Right cardiac atrium (tissue), 5 donors: ENCODE results near the gene PKN2. TPM values are rescaled to one million over a fixed set of nuclear protein-coding genes. Genes with fewer than 3 reads are reported as not detected.
"Not testable (repeated sequence)": the region's sequence is repeated elsewhere in the genome, so short reads cannot be mapped to it uniquely, and the experiment has no call there.

Source experiments
- ATAC-seq, 2 donors: fragments of 200-7000 bp; cut with Tn5 transposase; one replicate each; pipeline versions ENCODE4 v1.8.0 to v1.9.1; 2020; ENCODE audit warnings: moderate library complexity in 2 of 2, mild to moderate bottlenecking in 1 of 2
- DNase-seq, 3 donors: peaks; one replicate each; pipeline ENCODE4 v3.0.0-alpha.2; 2020
- H3K27ac ChIP-seq: one replicate; pipeline ENCODE4 v1.5.1; 2013; ENCODE audit warnings: mild to moderate bottlenecking, low read length, control low read depth, moderate library complexity
- H3K27me3 ChIP-seq: one replicate; pipeline ENCODE4 v1.6.1; 2013; ENCODE audit not compliant: control insufficient read depth, insufficient read depth
- H3K4me1 ChIP-seq: one replicate; pipeline ENCODE4 v1.6.1; 2013; ENCODE audit warnings: low read length; ENCODE audit not compliant: control insufficient read depth, insufficient read depth
- H3K4me3 ChIP-seq: one replicate; pipeline ENCODE4 v1.5.1; 2013; ENCODE audit warnings: low read length, control low read depth
- H3K9me3 ChIP-seq: one replicate; pipeline ENCODE4 v1.6.1; 2013; ENCODE audit warnings: low read length; ENCODE audit not compliant: control insufficient read depth
- WGBS: extraction: QIAGEN DNeasy Blood & Tissue Kit; methylation state at CpG from one replicate; pipeline ENCODE4 v1.1.7; 2013; 5-methylcytosine and 5-hydroxymethylcytosine counted together
- intact Hi-C, 4 donors: fragments of 100-400 bp; cut with DNase I; formaldehyde crosslinking; loops; one replicate each; pipeline versions ENCODE4 v1.11.0 to v1.14.0; 2022 to 2023
- polyA plus RNA-seq: library from polyadenylated mRNA; stranded (reverse); fragments of 200-250 nt; gene quantifications from one replicate; pipeline ENCODE4 v1.2.3, GENCODE V29; 2013
- total RNA-seq, 4 donors: library from RNA; stranded (reverse); fragmentation: NEBNext Ultra II Directional; extraction: Animal tissue kit (Norgen Biotek cat#: 25700); gene quantifications; one replicate each; pipeline ENCODE4 v1.2.1, GENCODE V29; 2021
- donor health status: healthy with polysubstance abuse.
- donor health status: DM: no; HTN: yes; CAD: no.
- donor health status: DM: no; HTN: no; CAD: no.
- donor health status: DM: no; HTN: yes; CAD: no; lungs with severe emphysema.
- donor health status: DM: yes; HTN: yes; CAD: no.

Gene PKN2
- total and polyA plus RNA-seq, 5 donors: 9.8 to 33.8 (median 30.6) TPM

- intact Hi-C loops: no loop called here
- DNase-seq: no peak
- Histone ChIP-seq H3K27me3 (no peaks in the 10 kb centered on the region), H3K4me1 (no peaks in the 10 kb centered on the region), H3K27ac (no peak overlapping the region), H3K9me3 (no peaks in the 10 kb centered on the region), H3K4me3 (no peak overlapping the region)
- no peak for ATAC-seq
- WGBS: 92% methylated on average over 3 of the region's 3 CpGs
Measured at GRCh38 chr1:88787023-88787903, 103.2 kb downstream of the PKN2 start.

DNA sequence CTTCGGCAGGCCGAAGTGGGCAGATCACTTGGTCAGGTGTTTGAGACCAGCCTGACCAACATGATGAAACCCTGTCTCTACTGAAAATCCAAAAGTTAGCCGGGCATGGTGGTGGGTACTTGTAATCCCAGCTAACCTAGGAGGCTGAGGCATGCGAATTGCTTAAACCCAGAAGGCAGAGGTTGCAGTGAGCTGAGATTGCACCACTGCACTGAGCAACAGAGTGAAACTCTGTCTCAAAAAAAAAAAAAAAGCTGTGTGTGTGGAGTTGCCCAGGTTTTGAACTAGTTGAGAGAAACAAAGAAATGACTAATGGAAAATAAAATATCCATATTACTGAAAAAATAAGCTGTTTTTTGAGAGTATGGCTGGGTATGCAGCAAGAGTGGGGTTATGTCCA is 107.1 kb downstream of the PKN2 start:
- Histone ChIP-seq H3K27me3 (no peaks in the 10 kb centered on the region), H3K4me3 (no peak overlapping the region), H3K4me1 (no peaks in the 10 kb centered on the region), H3K27ac (no peak overlapping the region), H3K9me3 (no peaks in the 10 kb centered on the region)
- WGBS: 93% methylated on average over 4 of the region's 4 CpGs
- intact Hi-C loops: no loop called here
- ATAC-seq (no peak), DNase-seq (no peak)

- 72% methylated on average over 2 of the region's 2 CpGs for WGBS
- no peak for DNase-seq
- Histone ChIP-seq H3K27me3 (no peaks in the 10 kb centered on the region), H3K9me3 (no peaks in the 10 kb centered on the region), H3K27ac (no peak overlapping the region), H3K4me3 (no peak overlapping the region), H3K4me1 (no peaks in the 10 kb centered on the region)
- ATAC-seq: no peak
- intact Hi-C loops: no loop called here
Measured at GRCh38 chr1:88799491-88799890, 115.4 kb downstream of the PKN2 start.

- no peaks in the 10 kb centered on the region for H3K27me3 ChIP-seq
- no peak for ATAC-seq
- no peak overlapping the region for H3K27ac ChIP-seq
- H3K4me3 ChIP-seq: no peak overlapping the region
- no peaks in the 10 kb centered on the region for H3K9me3 ChIP-seq
- WGBS: 87% methylated on average over 5 of the region's 5 CpGs
- no peaks in the 10 kb centered on the region for H3K4me1 ChIP-seq
- intact Hi-C loops: no loop called here
- DNase-seq: no peak
Measured at GRCh38 chr1:88800382-88801051, 116.4 kb downstream of the PKN2 start.

DNA sequence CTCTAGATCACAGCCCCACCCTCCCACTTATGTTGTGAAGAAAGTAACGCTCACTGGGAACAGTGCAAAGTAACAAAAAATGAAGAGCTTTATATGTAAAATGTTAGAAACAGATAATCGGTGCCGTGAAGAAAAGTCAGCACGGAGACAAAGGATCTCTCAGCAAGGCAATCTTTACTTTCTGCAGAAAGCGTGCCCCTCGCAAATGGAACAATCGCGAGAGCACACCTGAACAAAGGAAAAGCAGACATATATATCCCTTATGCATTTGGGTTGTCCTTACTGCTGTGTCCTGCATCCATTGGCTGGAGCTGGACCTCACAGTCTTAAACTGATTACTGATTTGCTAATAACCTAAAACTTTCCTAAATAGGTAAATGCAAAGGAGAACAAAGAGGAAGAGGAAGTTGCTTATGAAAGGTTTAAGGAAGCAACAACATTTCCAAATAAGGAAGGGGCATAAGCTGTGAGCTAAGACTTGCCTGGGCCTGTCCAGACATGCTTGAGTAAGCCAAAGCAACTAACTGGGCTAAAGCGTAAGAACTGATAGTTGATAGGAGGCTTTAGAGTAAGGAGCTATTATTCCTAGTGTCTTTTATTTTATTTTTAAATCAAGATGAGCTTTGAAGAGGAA is 117.6 kb downstream of the PKN2 start:
- ATAC-seq (no peak), DNase-seq (no peak)
- Histone ChIP-seq H3K4me3 (no peak overlapping the region), H3K9me3 (no peaks in the 10 kb centered on the region), H3K4me1 (no peaks in the 10 kb centered on the region), H3K27me3 (no peaks in the 10 kb centered on the region), H3K27ac (no peak overlapping the region)
- WGBS: 97% methylated on average over 9 of the region's 9 CpGs
- intact Hi-C loops: no loop called here

DNA sequence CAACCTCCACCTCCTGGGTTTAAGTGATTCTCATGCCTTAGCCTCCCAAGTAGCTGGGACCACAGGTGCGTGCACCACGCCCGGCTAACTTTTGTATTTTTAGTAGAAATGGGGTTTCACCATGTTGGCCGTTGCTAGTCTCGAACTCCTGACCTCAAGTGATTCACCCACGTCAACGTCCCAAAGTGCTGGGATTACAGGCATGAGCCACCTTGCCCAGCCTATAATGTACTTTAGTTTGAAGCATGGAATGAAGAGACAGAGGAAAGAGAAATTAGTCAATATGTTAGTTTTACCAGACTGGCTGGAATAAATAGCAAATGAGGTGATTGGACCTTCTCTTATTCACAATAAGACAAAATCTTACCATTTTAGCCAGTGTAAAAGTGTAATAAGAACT is 118.3 kb downstream of the PKN2 start:
- no peaks in the 10 kb centered on the region for H3K9me3 ChIP-seq
- H3K4me3 ChIP-seq: no peak overlapping the region
- H3K27me3 ChIP-seq: no peaks in the 10 kb centered on the region
- H3K4me1 ChIP-seq: no peaks in the 10 kb centered on the region
- DNase-seq (no peak), ATAC-seq (no peak)
- intact Hi-C loops: no loop called here
- no peak overlapping the region for H3K27ac ChIP-seq
- WGBS: 94% methylated on average over 7 of the region's 7 CpGs

DNA sequence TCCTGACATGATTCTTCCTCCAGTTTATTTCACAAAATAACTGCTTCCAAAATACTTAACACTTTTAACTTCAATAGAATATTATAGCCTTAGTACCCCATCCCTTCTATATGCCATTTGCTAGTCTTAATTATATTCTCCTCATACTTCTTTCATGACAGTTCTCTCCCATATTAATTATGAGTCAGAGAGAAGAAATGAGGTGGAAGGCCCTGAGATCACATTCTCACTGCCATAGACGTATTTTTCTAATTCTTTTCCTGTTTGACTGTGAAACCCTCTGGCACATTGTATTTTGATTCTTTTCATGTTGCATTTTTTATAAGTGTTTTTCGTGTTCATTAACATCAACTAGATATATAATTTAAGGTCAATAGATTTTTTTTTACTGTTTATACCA is 118.9 kb downstream of the PKN2 start:
- H3K27ac ChIP-seq: no peak overlapping the region
- intact Hi-C loops: no loop called here
- WGBS: 86% methylated on average over 2 of the region's 2 CpGs

DNA sequence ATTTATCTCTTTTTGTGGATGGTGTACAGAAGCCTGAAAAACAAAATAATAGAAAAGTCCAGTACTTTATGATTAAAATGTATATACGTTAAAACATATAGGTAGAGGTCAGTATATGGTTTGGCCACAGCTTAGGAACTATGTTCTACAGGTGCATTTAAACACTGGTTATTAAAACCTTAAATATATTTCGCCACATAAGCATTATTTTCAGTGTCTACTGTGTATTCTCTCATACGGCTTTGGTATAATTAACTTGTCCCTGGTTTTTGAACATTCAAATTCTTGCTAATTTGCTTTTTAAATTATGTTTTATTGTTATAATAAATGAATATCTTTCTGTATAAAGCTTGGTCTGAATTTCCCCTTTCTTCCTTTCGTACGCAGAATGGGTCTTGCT is 119.4 kb downstream of the PKN2 start:
- ATAC-seq (no peak), DNase-seq (no peak)
- no peaks in the 10 kb centered on the region for H3K4me1 ChIP-seq
- intact Hi-C loops: no loop called here
- H3K27me3 ChIP-seq: no peaks in the 10 kb centered on the region
- no peak overlapping the region for H3K27ac ChIP-seq
- H3K4me3 ChIP-seq: no peak overlapping the region
- H3K9me3 ChIP-seq: no peaks in the 10 kb centered on the region
- 97% methylated on average over 5 of the region's 5 CpGs for WGBS

More for the DNA sequence above, 118.9 kb downstream of the PKN2 start:
- H3K4me3 ChIP-seq: no peak overlapping the region
- H3K9me3 ChIP-seq: no peaks in the 10 kb centered on the region
- H3K4me1 ChIP-seq: no peaks in the 10 kb centered on the region
- ATAC-seq (no peak), DNase-seq (no peak)
- H3K27me3 ChIP-seq: no peaks in the 10 kb centered on the region

DNA sequence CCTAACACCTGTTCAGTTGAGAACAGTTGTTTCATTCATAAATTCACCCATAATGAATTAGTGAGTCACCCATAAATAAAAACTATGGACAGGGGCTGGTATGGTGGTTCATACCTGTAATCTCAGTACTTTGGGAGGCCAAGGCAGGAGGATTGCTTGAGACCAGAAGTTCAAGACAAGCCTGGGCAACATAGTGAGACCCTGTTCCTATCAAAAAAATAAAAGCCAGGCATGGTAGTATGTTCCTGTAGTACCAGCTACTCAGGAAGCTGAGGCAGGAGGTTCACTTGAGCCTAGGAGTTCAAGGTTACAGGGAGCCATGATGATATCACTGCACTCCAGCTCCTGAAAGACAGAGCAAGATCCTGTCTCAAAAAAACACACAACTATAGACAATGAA is 128.3 kb downstream of the PKN2 start:
- intact Hi-C loops: no loop called here
- Histone ChIP-seq H3K27me3 (no peaks in the 10 kb centered on the region), H3K9me3 (no peaks in the 10 kb centered on the region), H3K27ac (no peak overlapping the region), H3K4me1 (no peaks in the 10 kb centered on the region), H3K4me3 (no peak overlapping the region)
- DNase-seq (no peak), ATAC-seq (no peak)

GRCh38 chr1:88813471-88813870 is 129.4 kb downstream of the PKN2 start:
- WGBS: 90% methylated on average over 1 of the region's 1 CpG
- ATAC-seq: no peak

GRCh38 chr1:88819642-88820041 is 135.6 kb downstream of the PKN2 start:
- H3K4me1 ChIP-seq, H3K9me3 ChIP-seq, H3K27ac ChIP-seq, H3K27me3 ChIP-seq, intact Hi-C loops, H3K4me3 ChIP-seq, ATAC-seq, DNase-seq: not testable (repeated sequence)
- WGBS: 98% methylated on average over 3 of the region's 3 CpGs

More at GRCh38 chr1:88813471-88813870, 129.4 kb downstream of the PKN2 start:
- intact Hi-C loops: no loop called here
- H3K27me3 ChIP-seq: no peaks in the 10 kb centered on the region
- no peaks in the 10 kb centered on the region for H3K4me1 ChIP-seq
- no peak overlapping the region for H3K4me3 ChIP-seq
- no peaks in the 10 kb centered on the region for H3K9me3 ChIP-seq
- H3K27ac ChIP-seq: no peak overlapping the region
- DNase-seq: no peak
